CD4-positive, alpha-beta T cell (primary cell): ENCODE measurements around the gene MORC3. TPM values are rescaled to one million over a fixed set of nuclear protein-coding genes. Genes with fewer than 3 reads are reported as not detected.
A peak's percentile ranks its signal among the peaks of the same experiment; 100 is the strongest.
"Not testable (repeated sequence)": the region's sequence is repeated elsewhere in the genome, so short reads cannot be mapped to it uniquely, and the experiment has no call there.

Experiments
- ATAC-seq: fragments of 200-7000 bp; cut with Tn5 transposase; one replicate; pipeline ENCODE4 v1.10.0; 2022; ENCODE audit warnings: mild to moderate bottlenecking; ENCODE audit not compliant: poor library complexity
- CTCF ChIA-PET: fragments of 350-600 bp; sonication (Branson Sonifier 250); formaldehyde crosslinking; loops from one replicate; lab custom pipeline; 2021; ENCODE audit warnings: antibody characterized with exemption, inconsistent platforms; lab: Charles Lee
- POLR2A ChIA-PET: fragments of 350-600 bp; sonication (Branson Sonifier 250); formaldehyde crosslinking; loops from one replicate; lab custom pipeline; 2021; ENCODE audit warnings: antibody characterized with exemption, inconsistent platforms; lab: Charles Lee
- DNase-seq, 14 experiments: peaks; one replicate each; pipeline ENCODE4 v3.0.0-alpha.2; 2013 to 2020; ENCODE audit warnings: mixed read lengths in 2 of 14
- H3K27ac ChIP-seq, 2 donors: one replicate each; pipeline versions ENCODE4 v1.5.1 to v1.7.0; 2013; ENCODE audit warnings: low read length in 2 of 2, low read depth in 1 of 2, mild to moderate bottlenecking in 1 of 2
- H3K27me3 ChIP-seq, 2 experiments: 1 replicate in 1 of 2; 2 replicates in 1 of 2; pipeline versions ENCODE4 v1.6.1 to v1.7.0; 2013; ENCODE audit warnings: low read length in 2 of 2, control low read depth in 1 of 2, mild to moderate bottlenecking in 1 of 2, moderate library complexity in 1 of 2; ENCODE audit not compliant: insufficient read depth in 2 of 2, control insufficient read depth in 1 of 2
- H3K36me3 ChIP-seq: one replicate; pipeline ENCODE4 v1.6.1; 2013; ENCODE audit warnings: low read length, control low read depth; ENCODE audit not compliant: insufficient read depth
- H3K4me1 ChIP-seq: one replicate; pipeline ENCODE4 v1.6.1; 2013; ENCODE audit warnings: low read length, control low read depth; ENCODE audit not compliant: insufficient read depth
- H3K4me3 ChIP-seq: one replicate; pipeline ENCODE4 v1.5.1; 2013; ENCODE audit warnings: mild to moderate bottlenecking, low read length, moderate library complexity
- H3K9me3 ChIP-seq, 2 experiments: 1 replicate in 1 of 2; 2 replicates in 1 of 2; pipeline versions ENCODE4 v1.6.1 to v1.7.0; 2013; ENCODE audit warnings: low read length in 2 of 2, mild to moderate bottlenecking in 2 of 2, control low read depth in 1 of 2, moderate library complexity in 1 of 2; ENCODE audit not compliant: control insufficient read depth in 1 of 2, insufficient read depth in 1 of 2
- H3K27ac Mint-ChIP-seq: one replicate; pipeline ENCODE4 v1.8.0; 2020; ENCODE audit warnings: mixed read lengths
- H3K27me3 Mint-ChIP-seq: one replicate; pipeline ENCODE4 v1.8.0; 2021; ENCODE audit warnings: mixed read lengths
- H3K36me3 Mint-ChIP-seq: one replicate; pipeline ENCODE4 v1.8.0; 2021; ENCODE audit warnings: low read depth, mixed read lengths
- H3K4me1 Mint-ChIP-seq: one replicate; pipeline ENCODE4 v1.8.0; 2021; ENCODE audit warnings: low read depth, mixed read lengths
- H3K4me3 Mint-ChIP-seq: one replicate; pipeline ENCODE4 v1.8.0; 2020; ENCODE audit warnings: mild to moderate bottlenecking, mixed read lengths
- H3K9me3 Mint-ChIP-seq: one replicate; pipeline ENCODE4 v1.8.0; 2020; ENCODE audit warnings: mixed read lengths
- CTCF ChIP-seq: fragments of 200-600 bp; IDR thresholded peaks from one replicate; pipeline ENCODE4 v1.8.0; 2022; ENCODE audit warnings: antibody characterized with exemption, mild to moderate bottlenecking
- intact Hi-C, 2 experiments: fragments of 100-400 bp; cut with DNase I in 1 of 2; cut with micrococcal nuclease in 1 of 2; formaldehyde crosslinking; loops; one replicate each; pipeline versions ENCODE4 v1.15.1 to v1.9.0; 2023 to 2025; cut with DNase I, micrococcal nuclease
- total RNA-seq, 174 experiments: library from RNA in 2 of 174; stranded (reverse) in 2 of 174; gene quantifications; one replicate each; pipeline ENCODE4 v1.2.3 and lab custom pipeline; 2021 to 2026

MORC3 gene
- total RNA-seq, 2 experiments from 2014 or later = 70.2 to 71.0 TPM

GRCh38 chr21:36338975-36339374 lies 19.0 kb downstream of the MORC3 start:
- Mint-ChIP-seq H3K27ac (peak overlapping the region; percentile 42), H3K9me3 (no peaks in the 10 kb centered on the region), H3K36me3 (peaks cover 91% of the 10 kb centered on the region), H3K27me3 (no peaks in the 10 kb centered on the region), H3K4me1 (peaks cover 22% of the 10 kb centered on the region), H3K4me3 (no peak overlapping the region)
- no peaks in the 10 kb centered on the region for H3K4me1 ChIP-seq
- TF ChIP-seq CTCF = no peak
- H3K36me3 ChIP-seq = peaks cover 79% of the 10 kb centered on the region
- intact Hi-C loops = loop anchor here in 1 of 2 experiments (5.0 kb wide), 1 partner anchor 38 kb away; no protein-coding TSS in a partner anchor
- no peaks in the 10 kb centered on the region for H3K27me3 ChIP-seq
- no peak for ATAC-seq
- no peak for DNase-seq
- H3K9me3 ChIP-seq = no peaks in the 10 kb centered on the region
- H3K4me3 ChIP-seq = no peak overlapping the region
- ChIA-PET CTCF (no interaction called here), POLR2A (no interaction called here)
- H3K27ac ChIP-seq = no peak overlapping the region

GRCh38 chr21:36342581-36342980 lies 22.6 kb downstream of the MORC3 start:
- not testable (repeated sequence) for H3K27me3 Mint-ChIP-seq

GRCh38 chr21:36344931-36345330 lies 24.9 kb downstream of the MORC3 start:
- Mint-ChIP-seq H3K4me3 (no peak overlapping the region), H3K27me3 (no peaks in the 10 kb centered on the region), H3K4me1 (peaks cover 6% of the 10 kb centered on the region), H3K27ac (no peak overlapping the region), H3K36me3 (peaks cover 81% of the 10 kb centered on the region), H3K9me3 (no peaks in the 10 kb centered on the region)
- H3K4me1 ChIP-seq = no peaks in the 10 kb centered on the region
- ChIA-PET POLR2A (interaction anchor here (1.7 kb wide), 1 partner anchor 23 kb away, joined by 4 read pairs; no protein-coding TSS in a partner anchor), CTCF (interaction anchor here (0.5 kb wide), 1 partner anchor 103 kb away, joined by 3 read pairs; no protein-coding TSS in a partner anchor)
- TF ChIP-seq CTCF = no peak
- ATAC-seq = no peak
- no peak for DNase-seq
- intact Hi-C loops = no loop called here
- H3K4me3 ChIP-seq = no peak overlapping the region
- H3K27me3 ChIP-seq = no peaks in the 10 kb centered on the region
- no peak overlapping the region for H3K27ac ChIP-seq
- no peaks in the 10 kb centered on the region for H3K9me3 ChIP-seq
- peaks cover 81% of the 10 kb centered on the region for H3K36me3 ChIP-seq

More at GRCh38 chr21:36342581-36342980, 22.6 kb downstream of the MORC3 start:
- peaks cover 93% of the 10 kb centered on the region for H3K36me3 Mint-ChIP-seq
- H3K4me1 Mint-ChIP-seq, intact Hi-C loops, H3K27ac ChIP-seq, H3K27ac Mint-ChIP-seq, ATAC-seq, H3K9me3 ChIP-seq, CTCF ChIA-PET, H3K4me1 ChIP-seq, DNase-seq, H3K9me3 Mint-ChIP-seq, H3K4me3 ChIP-seq, POLR2A ChIA-PET, H3K4me3 Mint-ChIP-seq, H3K27me3 ChIP-seq: not testable (repeated sequence)
- peaks cover 83% of the 10 kb centered on the region for H3K36me3 ChIP-seq
